Loucy (cell line): ENCODE results near the gene GNPTAB.

ENCODE experiments used
- H2AFZ ChIP-seq: fragments of 200-600 bp; sonication (generic); 2 replicates; pipeline ENCODE4 v1.6.0; 2016; ENCODE audit warnings: antibody characterized with exemption, mild to moderate bottlenecking, low read length, moderate library complexity
- H3F3A ChIP-seq: fragments of 200-600 bp; 2 replicates; pipeline ENCODE4 v1.6.0; 2016; ENCODE audit warnings: antibody characterized with exemption, low read depth, mild to moderate bottlenecking
- H3K27me3 ChIP-seq: fragments of 200-600 bp; sonication (generic); 2 replicates; pipeline ENCODE4 v1.6.1; 2014; ENCODE audit warnings: low read length, mild to moderate bottlenecking; ENCODE audit not compliant: insufficient read depth, poor library complexity, severe bottlenecking
- H3K36me3 ChIP-seq: fragments of 200-600 bp; sonication (generic); 2 replicates; pipeline ENCODE4 v1.6.1; 2016; ENCODE audit warnings: low read length; ENCODE audit not compliant: insufficient read depth
- H3K4me1 ChIP-seq: fragments of 200-600 bp; sonication (generic); 2 replicates; pipeline ENCODE4 v1.5.1; 2014; ENCODE audit warnings: low read length, mild to moderate bottlenecking; ENCODE audit not compliant: insufficient read depth, poor library complexity, severe bottlenecking
- H3K4me2 ChIP-seq: fragments of 200-600 bp; sonication (generic); 2 replicates; pipeline ENCODE4 v1.6.0; 2014; ENCODE audit warnings: antibody characterized with exemption, low read length, low read depth, mild to moderate bottlenecking; ENCODE audit not compliant: poor library complexity, severe bottlenecking
- H3K4me3 ChIP-seq: fragments of 200-600 bp; sonication (generic); 2 replicates; pipeline ENCODE4 v1.5.1; 2014; ENCODE audit warnings: low read length, mild to moderate bottlenecking, mixed read lengths; ENCODE audit not compliant: poor library complexity, severe bottlenecking
- H3K79me2 ChIP-seq: fragments of 200-600 bp; sonication (generic); 2 replicates; pipeline ENCODE4 v1.6.1; 2014; ENCODE audit warnings: low read length; ENCODE audit not compliant: insufficient read depth
- H3K9ac ChIP-seq: fragments of 200-600 bp; sonication (generic); 2 replicates; pipeline ENCODE4 v1.6.0; 2014; ENCODE audit warnings: mild to moderate bottlenecking, low read depth, low read length, moderate library complexity; ENCODE audit not compliant: poor library complexity, severe bottlenecking
- H3K9me2 ChIP-seq: fragments of 200-600 bp; sonication (generic); replicated peaks from 2 replicates; pipeline ENCODE4 v1.6.1; 2016; ENCODE audit warnings: low read depth, low read length, mixed read lengths
- H3K9me3 ChIP-seq: fragments of 200-600 bp; sonication (generic); 2 replicates; pipeline ENCODE4 v1.6.1; 2014; ENCODE audit warnings: mild to moderate bottlenecking, antibody characterized with exemption, low read length, low read depth; ENCODE audit not compliant: insufficient read depth
- H4K20me1 ChIP-seq: fragments of 200-600 bp; sonication (generic); 2 replicates; pipeline ENCODE4 v1.6.0; 2014; ENCODE audit warnings: antibody characterized with exemption, low read length, mild to moderate bottlenecking; ENCODE audit not compliant: insufficient read depth, poor library complexity, severe bottlenecking
- EZH2phosphoT487 ChIP-seq: fragments of 200-600 bp; IDR thresholded peaks from 2 replicates; pipeline ENCODE4 v1.6.1; 2018; ENCODE audit warnings: antibody characterized with exemption, mild to moderate bottlenecking, moderate library complexity, borderline replicate concordance
- TF ChIP-seq, protein P1 (sequence below): fragments of 200-600 bp; sonication (generic); conservative IDR thresholded peaks from 2 replicates; pipeline ENCODE4 v1.5.1; 2014; ENCODE audit warnings: mild to moderate bottlenecking, antibody characterized with exemption, low read length

GNPTAB gene

DNA sequence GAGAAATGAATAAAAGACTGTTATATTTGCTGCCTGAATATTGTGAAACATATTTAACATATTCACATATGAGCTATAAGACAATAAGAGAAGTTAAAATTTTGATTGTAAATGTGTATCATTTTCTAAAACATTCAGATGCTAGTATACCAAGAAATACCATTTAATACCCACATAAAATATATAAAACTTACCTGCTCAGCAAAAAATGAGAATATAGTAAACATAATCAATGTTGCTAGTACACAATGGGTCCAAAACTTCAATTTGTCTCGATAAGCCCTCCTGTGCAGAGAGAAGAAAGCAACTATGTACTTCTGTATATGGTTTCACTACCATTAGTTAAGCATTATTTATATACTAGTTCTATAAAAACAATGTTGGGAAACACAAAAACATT, 81.9 kb downstream of the GNPTAB start:
- H4K20me1 ChIP-seq = no peaks in the 10 kb centered on the region
- no peaks in the 10 kb centered on the region for H3K79me2 ChIP-seq
- no peak overlapping the region for H3K4me3 ChIP-seq
- H3F3A ChIP-seq = no peaks in the 10 kb centered on the region
- no peaks in the 10 kb centered on the region for H3K9me2 ChIP-seq
- H3K9me3 ChIP-seq = no peaks in the 10 kb centered on the region
- peaks cover 91% of the 10 kb centered on the region; the same call in 1 of the 2 replicates for H3K36me3 ChIP-seq
- H3K4me2 ChIP-seq = no peak overlapping the region
- no peaks in the 10 kb centered on the region for H3K27me3 ChIP-seq
- no peak overlapping the region for H2AFZ ChIP-seq
- no peak for TF ChIP-seq EZH2phosphoT487
- TF ChIP-seq, protein P1, sequence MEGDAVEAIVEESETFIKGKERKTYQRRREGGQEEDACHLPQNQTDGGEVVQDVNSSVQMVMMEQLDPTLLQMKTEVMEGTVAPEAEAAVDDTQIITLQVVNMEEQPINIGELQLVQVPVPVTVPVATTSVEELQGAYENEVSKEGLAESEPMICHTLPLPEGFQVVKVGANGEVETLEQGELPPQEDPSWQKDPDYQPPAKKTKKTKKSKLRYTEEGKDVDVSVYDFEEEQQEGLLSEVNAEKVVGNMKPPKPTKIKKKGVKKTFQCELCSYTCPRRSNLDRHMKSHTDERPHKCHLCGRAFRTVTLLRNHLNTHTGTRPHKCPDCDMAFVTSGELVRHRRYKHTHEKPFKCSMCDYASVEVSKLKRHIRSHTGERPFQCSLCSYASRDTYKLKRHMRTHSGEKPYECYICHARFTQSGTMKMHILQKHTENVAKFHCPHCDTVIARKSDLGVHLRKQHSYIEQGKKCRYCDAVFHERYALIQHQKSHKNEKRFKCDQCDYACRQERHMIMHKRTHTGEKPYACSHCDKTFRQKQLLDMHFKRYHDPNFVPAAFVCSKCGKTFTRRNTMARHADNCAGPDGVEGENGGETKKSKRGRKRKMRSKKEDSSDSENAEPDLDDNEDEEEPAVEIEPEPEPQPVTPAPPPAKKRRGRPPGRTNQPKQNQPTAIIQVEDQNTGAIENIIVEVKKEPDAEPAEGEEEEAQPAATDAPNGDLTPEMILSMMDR = no peak
- peaks cover 4% of the 10 kb centered on the region for H3K4me1 ChIP-seq
- no peak overlapping the region for H3K9ac ChIP-seq

DNA sequence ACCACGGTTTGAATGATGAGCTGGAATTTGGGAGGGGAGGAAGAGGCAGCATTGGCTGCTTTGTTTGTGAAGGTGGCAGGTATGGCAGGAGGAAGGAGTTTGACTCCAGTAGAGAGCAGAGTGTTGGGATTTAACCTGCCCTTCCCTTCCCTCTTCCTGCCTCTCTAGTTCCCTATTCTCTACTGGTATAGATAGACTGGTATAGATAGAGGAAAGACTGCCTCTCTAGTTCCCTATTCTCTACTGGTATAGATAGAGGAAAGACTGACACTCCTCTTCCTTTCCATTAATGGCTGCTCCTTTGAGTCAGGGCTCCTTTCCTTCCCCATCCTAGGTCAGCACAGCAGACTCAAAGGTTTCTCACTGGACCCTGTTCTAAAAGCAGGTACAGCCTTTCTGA, 83.1 kb downstream of the GNPTAB start:
- Histone ChIP-seq H3F3A (no peaks in the 10 kb centered on the region), H3K9me2 (no peaks in the 10 kb centered on the region), H3K9me3 (no peaks in the 10 kb centered on the region), H3K79me2 (no peaks in the 10 kb centered on the region), H3K9ac (no peak overlapping the region), H2AFZ (no peak overlapping the region), H4K20me1 (no peaks in the 10 kb centered on the region), H3K27me3 (no peaks in the 10 kb centered on the region), H3K4me1 (peaks cover 12% of the 10 kb centered on the region), H3K36me3 (peaks cover 86% of the 10 kb centered on the region; the same call in 1 of the 2 replicates), H3K4me3 (no peak overlapping the region), H3K4me2 (no peak overlapping the region)
- no peak for TF ChIP-seq EZH2phosphoT487

GRCh38 chr12:101746661-101747060, 84.1 kb downstream of the GNPTAB start:
- peaks cover 12% of the 10 kb centered on the region for H3K4me1 ChIP-seq
- H3K27me3 ChIP-seq = no peaks in the 10 kb centered on the region
- no peaks in the 10 kb centered on the region for H4K20me1 ChIP-seq
- no peak for TF ChIP-seq EZH2phosphoT487
- TF ChIP-seq, protein P1 = no peak
- no peak overlapping the region for H3K9ac ChIP-seq
- no peaks in the 10 kb centered on the region for H3F3A ChIP-seq
- no peak overlapping the region for H3K4me2 ChIP-seq
- H3K79me2 ChIP-seq = no peaks in the 10 kb centered on the region
- H3K4me3 ChIP-seq = no peak overlapping the region
- H3K9me2 ChIP-seq = no peaks in the 10 kb centered on the region
- H3K9me3 ChIP-seq = no peaks in the 10 kb centered on the region
- no peak overlapping the region for H2AFZ ChIP-seq
- H3K36me3 ChIP-seq = peaks cover 78% of the 10 kb centered on the region; the same call in 1 of the 2 replicates

GRCh38 chr12:101746196-101746595, 84.6 kb downstream of the GNPTAB start:
- no peak overlapping the region for H3K9ac ChIP-seq
- peaks cover 74% of the 10 kb centered on the region; the same call in 1 of the 2 replicates for H3K36me3 ChIP-seq
- H2AFZ ChIP-seq = no peak overlapping the region
- peaks cover 12% of the 10 kb centered on the region for H3K4me1 ChIP-seq
- H3K27me3 ChIP-seq = no peaks in the 10 kb centered on the region
- no peak overlapping the region for H3K4me3 ChIP-seq
- no peaks in the 10 kb centered on the region for H3K9me3 ChIP-seq
- H4K20me1 ChIP-seq = no peaks in the 10 kb centered on the region
- H3K79me2 ChIP-seq = no peaks in the 10 kb centered on the region
- H3K9me2 ChIP-seq = no peaks in the 10 kb centered on the region
- no peaks in the 10 kb centered on the region for H3F3A ChIP-seq
- TF ChIP-seq EZH2phosphoT487 = no peak
- TF ChIP-seq, protein P1 = no peak
- no peak overlapping the region for H3K4me2 ChIP-seq
